GM21576 (cell line): ENCODE measurements around the gene SLC15A2.

Experiments used
- ATAC-seq: cut with Tn5 transposase; IDR thresholded peaks from one replicate; pipeline ENCODE4 v1.9.1; 2021; ENCODE audit warnings: mild to moderate bottlenecking, moderate library complexity; ENCODE audit not compliant: unreplicated experiment

SLC15A2 gene

GRCh38 chr3:121979734-121980449 lies 85.7 kb downstream of the SLC15A2 start:
- ATAC-seq, result peak; percentile 72

DNA sequence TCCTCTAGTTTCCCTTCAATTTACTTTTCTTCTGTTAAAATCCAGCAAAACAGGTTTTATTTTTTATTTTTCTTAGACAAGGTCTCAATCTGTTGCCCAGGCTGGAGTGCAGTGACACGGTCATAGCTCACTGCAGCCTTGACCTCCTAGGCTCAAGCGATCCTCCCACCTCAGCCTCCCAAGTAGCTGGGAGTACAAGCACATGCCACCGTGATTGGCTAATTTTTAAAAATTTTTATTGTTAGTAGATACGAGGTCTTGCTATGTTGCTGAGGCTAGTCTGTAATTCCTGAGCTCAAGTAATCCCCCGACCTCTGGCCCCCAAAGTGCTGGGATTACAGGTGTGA lies 86.2 kb downstream of the SLC15A2 start:
- ATAC-seq, result no peak

GRCh38 chr3:121981473-121981872 lies 87.3 kb downstream of the SLC15A2 start:
- no peak for ATAC-seq

DNA sequence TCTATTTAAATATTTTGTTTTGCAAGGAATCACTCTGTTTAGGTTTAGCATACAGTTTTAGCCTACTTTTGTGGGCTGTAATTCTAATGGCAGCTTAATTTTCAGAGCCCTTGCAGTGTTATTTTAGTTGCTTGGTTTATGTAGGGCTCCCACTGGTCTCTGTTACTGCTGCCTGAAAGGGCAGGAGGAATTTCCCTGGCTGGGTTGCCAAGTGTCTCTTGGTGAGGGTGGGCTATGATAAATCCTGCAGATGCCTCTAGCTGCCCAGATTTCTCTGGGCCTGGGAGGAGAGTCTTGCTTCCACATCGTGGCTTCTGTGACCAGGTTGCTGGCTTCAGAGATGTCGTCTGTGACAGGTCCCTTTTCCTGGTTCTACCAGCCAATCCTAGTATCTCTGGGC lies 91.6 kb downstream of the SLC15A2 start:
- ATAC-seq, result no peak

GRCh38 chr3:121988146-121988545 lies 93.9 kb downstream of the SLC15A2 start:
- no peak for ATAC-seq

GRCh38 chr3:121989943-121990342 lies 95.7 kb downstream of the SLC15A2 start:
- no peak for ATAC-seq

DNA sequence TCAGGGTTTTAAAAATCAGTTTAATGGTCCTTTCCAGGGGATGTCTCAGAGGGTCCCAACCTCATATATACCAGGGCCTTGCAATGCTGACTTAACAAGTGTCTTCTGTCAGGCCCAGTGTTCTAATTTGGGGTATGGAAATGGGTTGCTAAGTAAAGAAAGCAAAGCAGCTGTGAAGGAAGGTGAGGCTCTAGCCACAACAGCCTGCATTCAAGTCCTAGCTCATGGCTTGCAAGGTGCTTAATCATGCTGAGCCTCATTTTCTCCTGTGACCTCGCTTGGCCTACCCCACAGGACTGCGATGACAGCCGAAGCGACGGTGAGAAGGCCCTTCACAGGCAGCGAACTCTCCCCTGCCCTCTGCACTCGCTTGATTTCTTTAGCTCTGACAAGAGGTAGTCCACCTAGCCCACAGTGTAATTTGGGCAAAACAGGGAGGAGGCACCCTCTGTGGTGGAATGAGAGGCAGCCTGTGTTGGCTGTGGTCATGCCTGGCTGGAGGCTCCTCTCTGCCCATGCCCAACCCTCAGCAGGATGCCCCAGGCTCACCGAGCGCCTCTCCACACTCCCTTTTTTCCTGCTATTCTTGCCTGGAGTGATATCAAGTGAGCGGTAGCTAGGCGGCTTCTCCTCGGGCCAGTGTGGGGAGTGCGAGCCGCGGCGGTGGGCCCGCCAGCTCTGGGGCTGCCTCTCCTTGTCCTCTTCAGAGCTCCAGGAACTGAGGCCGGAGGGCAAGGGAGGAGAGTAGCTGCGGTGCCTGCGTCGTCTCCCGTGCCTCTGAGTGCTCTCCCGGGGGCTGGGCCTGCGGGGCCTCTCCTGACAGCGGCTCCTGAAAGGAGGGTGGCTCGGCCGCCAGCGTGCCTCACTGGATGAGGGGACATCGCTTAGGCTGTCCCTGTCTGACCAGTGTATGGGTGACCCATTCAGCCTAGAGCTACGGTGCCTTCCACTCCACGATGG lies 98.7 kb downstream of the SLC15A2 start:
- ATAC-seq, result peak; percentile 58
